ENCODE data around the gene KRTAP22-2.

The KRTAP22-2 gene

DNA sequence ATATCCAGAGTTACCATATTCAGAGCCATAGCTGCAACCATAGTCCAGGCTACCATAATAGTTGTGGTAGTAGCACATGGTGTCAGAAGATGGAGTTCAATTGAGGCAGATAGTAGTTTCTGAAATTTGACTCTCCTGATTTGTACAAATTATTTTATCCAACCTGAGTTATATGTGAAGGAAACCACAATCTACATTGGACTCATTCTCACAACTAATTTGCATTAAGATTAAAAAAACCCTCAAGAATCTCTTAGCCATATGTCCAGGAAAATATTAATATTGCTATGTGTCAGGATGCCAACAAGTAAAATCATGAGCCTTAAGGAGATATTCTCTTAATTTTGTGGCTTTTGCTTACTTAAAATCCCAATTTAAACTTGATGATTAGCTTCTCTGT, at the start of gene KRTAP22-2:
KRTAP22-2 (minus strand) TSS at position 101 of the 400 bp plus-strand sequence.
- no peak for DNase-seq (ENCODE audit: low spot score)

DNA sequence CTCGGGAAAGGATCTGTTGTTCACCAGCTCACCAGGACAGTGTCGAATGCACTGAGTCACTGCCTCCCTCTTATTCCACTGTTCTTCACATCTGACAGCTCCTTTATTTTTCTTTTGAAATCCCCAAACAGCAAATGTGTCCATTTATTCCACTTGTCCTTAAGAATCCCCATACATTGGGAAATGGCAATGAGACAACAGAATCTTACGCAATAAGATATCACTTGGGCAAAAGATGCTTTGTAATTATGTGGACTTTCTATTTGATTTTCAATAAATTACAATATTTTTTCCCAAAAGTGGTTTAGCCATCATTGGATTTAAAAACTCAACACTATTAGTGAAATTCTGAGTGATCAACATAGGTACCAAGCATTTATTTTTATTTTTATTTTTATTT, 48.5 kb upstream of the KRTAP22-2 start:
- no peak for DNase-seq (ENCODE audit: low spot score)

DNA sequence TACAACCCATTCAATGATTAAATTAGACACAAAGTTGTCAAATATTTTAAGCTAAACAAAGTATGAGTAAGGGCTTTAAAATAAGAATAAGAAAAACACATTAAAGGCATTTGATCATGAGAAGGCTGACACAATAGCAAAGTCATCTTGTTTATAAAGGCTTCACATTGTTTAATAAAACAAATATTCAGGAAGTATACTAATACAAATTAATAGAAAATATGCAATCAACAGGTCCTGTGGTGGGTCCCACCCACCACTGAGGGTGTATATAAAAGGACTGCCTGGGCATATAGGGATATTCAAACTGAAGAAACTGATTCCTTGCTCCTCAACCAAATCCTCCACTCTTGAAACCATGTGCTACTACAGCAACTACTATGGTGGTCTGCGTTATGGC, 44.7 kb upstream of the KRTAP22-2 start, which contains the start of gene KRTAP20-2:
KRTAP20-2 (plus strand) TSS at position 301 of the 400 bp plus-strand sequence; CDS start at position 359, 58 bp downstream.
- DNase-seq (ENCODE audit: low spot score) = no peak

DNA sequence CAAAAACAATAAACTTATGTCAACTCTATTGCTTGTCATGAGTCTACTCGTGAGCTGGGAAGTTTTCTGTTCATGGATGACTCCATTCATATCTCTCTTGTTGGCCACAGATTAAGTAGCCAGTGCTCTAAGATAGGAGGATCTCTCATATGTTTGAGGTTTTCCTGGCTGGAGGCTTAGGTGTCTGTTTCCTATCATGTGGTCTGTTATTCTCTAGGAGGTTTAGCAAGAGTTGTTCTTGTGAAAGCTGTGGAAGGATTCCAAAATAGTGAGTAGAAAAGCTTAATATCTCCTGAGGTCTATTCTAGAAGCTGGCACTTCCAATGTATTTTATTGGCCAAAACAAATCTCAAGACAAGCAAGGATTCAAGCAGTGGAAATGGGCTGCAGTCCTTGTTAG, 39.0 kb upstream of the KRTAP22-2 start:
- DNase-seq (ENCODE audit: low spot score) = no peak

DNA sequence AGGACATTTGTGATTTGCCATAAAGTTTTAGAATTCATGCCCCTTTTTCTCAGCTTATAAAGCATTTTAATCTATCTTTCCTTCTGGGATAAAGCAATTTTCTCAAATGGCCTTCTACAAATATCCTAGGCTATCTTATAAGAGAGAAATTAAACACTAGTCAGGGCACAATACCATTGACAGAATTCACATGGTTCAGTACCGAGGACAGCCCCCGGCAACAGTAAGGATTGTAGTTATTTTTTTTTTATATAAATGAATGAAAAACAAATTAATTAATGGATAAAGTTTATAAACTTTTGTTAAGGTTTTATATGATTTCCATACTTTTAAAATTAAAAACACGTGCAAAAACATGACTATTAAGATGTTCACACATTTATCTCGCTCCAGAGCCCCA, 37.9 kb upstream of the KRTAP22-2 start:
- no peak for DNase-seq (ENCODE audit: low spot score)

DNA sequence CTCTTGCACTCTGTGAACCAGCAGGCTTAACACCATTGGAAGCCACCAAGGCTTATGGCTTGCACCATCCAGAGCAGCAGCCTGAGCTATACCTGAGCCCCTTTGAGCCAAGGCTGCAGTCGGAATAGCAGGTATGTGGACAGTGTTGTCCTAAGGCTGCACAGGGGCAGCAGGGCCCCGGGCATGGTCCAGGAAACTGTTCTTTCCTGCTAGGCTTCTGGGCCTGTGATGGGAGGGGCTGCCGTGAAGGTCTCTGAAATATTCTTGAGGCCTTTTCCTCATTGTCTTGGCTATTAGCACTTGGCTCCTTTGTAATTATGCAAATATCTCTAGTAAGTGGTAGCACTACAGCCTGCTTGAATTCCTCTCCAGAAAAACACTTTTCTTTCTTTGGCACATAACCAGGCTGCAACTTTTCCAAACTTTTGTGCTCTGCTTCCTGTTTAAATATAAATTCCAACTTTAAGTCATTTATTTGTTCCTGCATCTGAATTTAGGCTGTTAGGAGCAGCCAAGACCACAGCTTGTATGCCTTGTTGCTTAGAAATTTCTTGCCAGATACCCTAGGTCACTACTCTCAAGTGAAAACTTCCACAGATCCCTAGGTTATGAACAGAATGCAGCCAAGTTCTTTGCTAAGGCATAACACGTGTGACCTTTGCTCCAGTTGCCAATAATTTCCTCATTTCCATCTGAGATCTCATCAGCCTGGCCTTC, 35.4 kb upstream of the KRTAP22-2 start:
- DNase-seq (ENCODE audit: low spot score) = no peak

DNA sequence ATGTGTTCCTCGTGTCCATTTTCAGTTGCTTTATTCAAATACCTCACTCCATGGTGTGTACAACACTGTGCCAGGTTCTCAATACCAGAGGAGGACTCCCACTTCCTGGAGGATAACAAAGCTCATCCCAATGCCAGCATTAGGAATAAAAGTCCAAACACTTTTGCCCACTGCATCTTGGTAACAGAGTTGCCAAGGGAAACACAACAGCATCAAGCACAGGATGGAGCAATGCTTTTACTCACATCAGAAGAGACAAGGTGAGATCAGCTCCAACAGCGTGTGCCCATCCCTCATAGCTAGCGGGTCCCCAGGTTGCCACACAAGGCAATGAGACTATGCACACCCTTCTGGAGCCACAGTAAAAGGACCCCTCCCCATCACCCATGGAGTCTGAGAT, 33.2 kb upstream of the KRTAP22-2 start:
- DNase-seq (ENCODE audit: low spot score) = no peak

DNA sequence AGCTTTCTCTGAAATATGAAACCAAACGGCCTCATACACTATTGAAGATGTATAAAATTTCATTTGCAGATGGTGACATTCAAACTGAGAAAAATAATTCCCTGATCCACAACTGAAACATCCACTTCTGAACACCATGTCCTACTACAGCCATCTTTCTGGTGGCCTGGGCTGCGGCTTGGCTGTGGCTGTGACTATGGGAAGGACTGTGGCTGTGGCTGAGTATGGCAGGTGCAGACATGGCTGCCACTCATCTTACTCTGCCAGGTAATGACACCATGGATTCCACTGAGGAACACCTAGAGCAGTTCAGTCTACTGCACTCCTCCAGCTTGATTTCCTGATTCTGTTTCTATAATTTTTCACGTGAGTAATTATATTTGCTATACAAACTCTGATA, 30.3 kb upstream of the KRTAP22-2 start, which contains the start of gene KRTAP20-4:
KRTAP20-4 (plus strand) TSS at position 106 of the 400 bp plus-strand sequence.
- DNase-seq (ENCODE audit: low spot score) = no peak

DNA sequence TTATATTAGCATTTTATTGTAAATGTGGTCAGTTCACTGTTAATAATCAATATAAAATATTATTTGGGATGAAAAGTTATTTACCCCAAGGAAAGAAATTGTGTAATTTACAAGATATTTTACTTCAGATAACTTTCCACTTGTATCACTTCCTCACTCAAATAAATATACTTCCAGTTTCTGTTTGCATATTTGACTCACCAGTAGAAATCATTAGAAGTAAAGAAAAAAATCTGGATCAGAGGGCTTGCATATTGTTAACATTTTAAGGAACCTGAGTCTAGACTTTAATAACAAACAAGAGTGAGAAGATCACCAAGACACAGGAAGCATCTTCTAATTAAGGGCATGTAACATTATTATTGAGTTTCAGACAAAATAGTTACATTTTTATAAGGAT, 29.9 kb upstream of the KRTAP22-2 start:
- DNase-seq (ENCODE audit: low spot score) = no peak

DNA sequence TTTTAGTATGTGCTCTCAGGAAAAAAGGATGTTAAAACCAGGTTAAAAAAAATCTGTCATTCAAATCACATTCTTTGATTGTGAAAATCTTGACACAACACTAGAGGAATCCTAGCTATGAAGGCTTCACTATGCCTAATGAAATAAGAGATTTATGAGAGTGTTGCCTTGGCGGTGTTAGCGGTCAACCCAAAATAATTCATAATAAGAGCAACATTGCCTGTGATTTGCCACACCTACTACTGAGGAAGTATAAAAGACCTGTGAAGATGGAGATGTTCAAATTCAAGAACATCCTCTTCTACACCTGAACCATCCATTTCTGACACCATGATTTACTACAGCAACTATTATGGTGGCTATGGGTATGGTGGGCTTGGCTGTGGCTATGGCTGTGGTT, 25.9 kb upstream of the KRTAP22-2 start, which contains the start of gene KRTAP20-1:
KRTAP20-1 (plus strand) TSS at position 301 of the 400 bp plus-strand sequence; CDS start at position 331, 30 bp downstream.
- no peak for DNase-seq (ENCODE audit: low spot score)

DNA sequence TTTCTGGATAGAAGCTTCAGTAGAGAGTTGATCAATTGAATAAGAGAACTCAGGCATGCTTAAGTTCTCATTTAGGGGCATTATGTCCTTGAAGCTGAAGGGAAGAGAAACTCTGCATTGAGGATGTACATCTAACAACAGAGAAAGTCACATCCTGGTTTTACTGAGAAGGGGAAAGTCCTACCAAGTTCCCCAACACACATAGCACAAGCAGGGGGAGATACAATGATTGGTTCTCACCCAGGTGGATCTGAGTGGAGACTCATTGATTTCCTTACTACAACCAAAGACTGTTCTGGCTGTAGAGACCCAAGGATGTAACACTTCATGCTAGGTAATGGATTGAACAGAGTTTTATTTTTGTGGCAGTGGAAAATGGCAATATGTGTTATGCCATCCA, 25.0 kb upstream of the KRTAP22-2 start:
- DNase-seq (ENCODE audit: low spot score) = no peak

DNA sequence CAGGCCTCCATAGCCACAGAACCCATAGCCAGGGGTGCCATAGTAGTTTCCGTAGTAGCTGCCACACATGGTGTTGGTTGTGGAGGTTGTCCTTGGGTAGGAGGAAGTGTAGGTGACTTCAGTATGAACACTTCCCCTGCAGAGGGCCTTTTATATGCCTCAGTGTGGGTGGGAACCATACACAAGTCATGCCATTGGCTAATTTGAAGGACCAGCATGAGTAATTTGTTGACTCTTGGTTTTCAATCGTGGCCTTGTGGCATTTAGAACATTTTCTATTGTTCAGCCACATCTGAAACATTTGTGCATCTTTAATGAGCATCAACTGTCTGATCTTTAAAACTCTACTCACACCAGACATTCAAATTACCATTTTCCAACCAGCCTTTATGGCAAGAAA, 23.6 kb upstream of the KRTAP22-2 start, which contains the start of gene KRTAP6-1:
KRTAP6-1 (minus strand) TSS at position 95 of the 400 bp plus-strand sequence; CDS start at position 69, 26 bp downstream.
- no peak for DNase-seq (ENCODE audit: low spot score)

DNA sequence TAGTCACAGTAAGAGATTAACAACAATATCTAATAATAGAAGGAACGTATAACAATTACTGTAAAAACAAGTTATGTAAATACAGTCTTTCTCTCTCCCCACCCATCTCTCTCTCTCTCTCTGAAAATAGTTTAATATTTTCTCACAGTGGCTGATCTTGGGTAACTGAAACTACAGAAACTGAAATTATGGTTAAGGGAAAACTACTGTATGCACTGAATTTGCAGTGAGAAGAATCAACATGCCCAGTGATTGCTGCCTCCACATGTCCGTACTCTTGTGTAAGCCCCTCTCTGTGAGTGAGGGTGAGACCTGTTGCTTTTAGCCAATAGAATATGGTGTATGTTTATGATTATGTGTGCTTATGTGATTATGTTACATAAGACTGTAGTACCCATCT, 21.9 kb upstream of the KRTAP22-2 start:
- no peak for DNase-seq (ENCODE audit: low spot score)

DNA sequence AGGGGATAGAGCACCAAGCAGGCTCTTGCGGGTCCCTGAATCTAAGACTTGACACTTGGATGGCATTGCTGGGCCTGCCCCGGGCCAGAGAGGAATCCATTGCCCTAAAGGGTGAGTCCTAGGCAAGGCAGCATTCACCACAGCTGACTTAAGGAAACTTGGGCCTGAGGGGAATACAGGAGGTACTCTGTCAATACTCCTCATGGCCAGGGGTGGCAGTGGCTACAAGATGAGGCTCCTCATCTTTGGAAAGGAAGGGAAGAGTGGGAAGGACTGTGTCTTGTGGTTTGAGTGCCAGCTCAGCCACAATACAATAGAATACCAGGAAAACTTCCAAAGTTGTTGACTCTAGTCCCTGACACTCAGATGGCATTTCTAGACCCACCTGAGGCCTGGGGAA, 15.8 kb upstream of the KRTAP22-2 start:
- DNase-seq (ENCODE audit: low spot score) = no peak

DNA sequence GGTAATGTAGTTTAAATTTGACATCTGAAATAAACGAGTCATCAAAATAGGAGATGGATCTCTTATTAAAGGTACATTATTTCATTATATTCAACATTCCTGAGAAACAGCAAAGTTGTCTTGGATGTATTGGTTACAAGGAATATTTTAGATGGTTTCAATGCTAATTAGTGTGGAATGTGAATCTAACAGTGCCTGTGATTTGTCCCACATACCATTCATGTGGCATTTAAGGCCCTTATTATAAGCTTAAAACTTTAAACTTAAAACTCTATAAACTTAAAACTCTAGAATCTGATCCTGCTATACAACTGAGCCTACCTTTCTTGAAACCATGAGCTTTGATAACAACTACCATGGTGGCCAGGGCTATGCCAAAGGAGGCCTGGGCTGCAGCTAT, 10.6 kb upstream of the KRTAP22-2 start, which contains the start of gene KRTAP22-1:
KRTAP22-1 (plus strand) TSS at position 301 of the 400 bp plus-strand sequence.
- no peak for DNase-seq (ENCODE audit: low spot score)

DNA sequence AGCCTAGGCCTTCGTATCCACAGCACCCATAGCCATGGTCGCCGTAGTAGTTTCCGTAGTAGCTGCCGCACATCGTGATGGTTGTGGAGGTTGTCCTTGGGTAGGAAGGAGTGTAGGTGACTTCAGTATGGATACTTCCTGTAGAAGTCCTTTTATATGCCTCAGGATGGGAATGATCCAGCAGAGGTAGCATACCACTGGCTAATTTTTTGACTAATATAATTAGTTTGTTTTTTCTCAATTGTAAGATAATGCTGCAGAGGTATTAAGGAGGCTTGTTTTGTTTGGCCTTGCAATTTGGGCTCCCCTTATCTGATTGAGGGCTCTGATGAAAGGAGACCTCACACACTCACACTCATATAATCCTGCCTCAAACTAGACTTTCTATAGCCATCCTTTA, 8.6 kb upstream of the KRTAP22-2 start, which contains the start of gene KRTAP6-2:
KRTAP6-2 (minus strand) TSS at position 101 of the 400 bp plus-strand sequence; CDS start at position 73, 28 bp downstream.
- DNase-seq (ENCODE audit: low spot score) = no peak

DNA sequence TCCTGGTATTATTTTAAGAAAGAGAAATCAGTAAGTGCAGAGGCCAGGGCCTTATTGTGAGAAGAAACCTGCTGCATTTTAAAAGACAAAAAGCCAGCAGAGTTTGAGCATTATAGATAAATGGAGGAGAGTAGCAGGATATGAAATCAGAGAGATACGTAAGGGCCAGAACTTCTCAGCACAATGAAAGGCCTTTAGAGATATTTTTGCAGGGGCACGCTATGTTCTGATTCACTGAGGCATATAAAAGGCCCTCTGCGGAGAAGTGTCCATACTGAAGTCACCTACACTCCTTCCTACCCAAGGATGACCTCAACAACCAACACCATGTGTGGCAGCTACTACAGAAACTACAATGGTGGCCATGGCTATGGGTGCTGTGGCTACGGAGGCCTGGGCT, 1.9 kb upstream of the KRTAP22-2 start, which contains the start of gene KRTAP6-3:
KRTAP6-3 (plus strand) TSS at position 301 of the 400 bp plus-strand sequence; CDS start at position 307, 6 bp downstream.
- no peak for DNase-seq (ENCODE audit: low spot score)

DNA sequence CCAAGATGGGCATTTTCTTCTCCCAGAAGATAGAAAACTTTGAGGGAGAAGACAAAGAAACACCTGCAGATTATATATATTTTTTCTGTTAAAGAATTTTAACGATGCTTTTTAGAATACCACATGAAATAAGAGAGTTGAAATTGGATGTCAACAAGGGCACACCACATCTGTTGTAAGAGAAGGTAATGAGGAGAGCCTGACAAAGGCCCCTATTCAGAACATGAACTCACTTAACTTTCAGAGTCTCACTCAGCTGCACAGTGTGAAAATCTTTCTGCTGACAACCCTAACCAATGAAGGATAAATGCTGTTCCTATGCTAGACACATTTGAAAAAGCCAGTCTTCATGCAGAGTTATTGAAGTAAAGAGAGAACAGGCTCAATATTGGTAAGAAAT, 7.3 kb downstream of the KRTAP22-2 start:
- no peak for DNase-seq (ENCODE audit: low spot score)

DNA sequence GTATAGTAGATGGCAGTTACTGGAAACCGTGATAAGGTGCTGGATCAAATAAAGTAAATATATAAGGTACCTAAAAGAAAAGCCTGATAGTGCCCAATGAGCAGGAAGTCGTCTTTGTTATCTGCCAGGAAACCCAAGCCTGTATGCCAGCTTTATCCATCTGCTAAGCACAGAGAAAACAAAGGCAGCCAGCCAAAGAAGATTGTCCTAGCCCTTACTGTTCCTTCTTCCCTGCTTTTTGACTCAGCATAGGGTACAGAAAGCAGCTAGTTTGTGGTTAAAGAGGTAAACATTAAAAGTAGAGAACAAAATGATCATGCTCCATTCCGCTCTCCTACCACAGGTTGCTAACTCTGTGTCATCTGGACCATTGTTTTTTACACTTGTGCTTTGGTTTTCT, 10.1 kb downstream of the KRTAP22-2 start:
- no peak for DNase-seq (ENCODE audit: low spot score)

DNA sequence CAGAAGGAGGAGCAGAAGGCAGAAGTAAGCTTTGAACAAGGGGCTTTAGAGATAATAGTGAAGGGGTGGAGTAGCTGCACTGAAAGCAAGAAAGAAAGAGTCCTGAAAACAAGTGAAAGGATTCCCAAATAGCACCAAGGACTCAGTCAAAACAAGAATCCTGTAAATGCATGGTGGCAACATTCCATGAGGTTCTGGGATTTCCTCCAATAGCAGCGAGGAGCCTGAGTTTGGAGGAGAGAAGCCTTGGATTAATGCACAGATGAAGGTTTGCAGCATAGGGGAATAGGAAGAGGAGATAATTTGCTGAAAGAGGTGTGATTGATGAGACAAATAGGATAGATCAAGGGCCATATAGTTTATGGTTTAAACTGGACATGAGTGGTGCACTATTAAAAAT, 10.9 kb downstream of the KRTAP22-2 start:
- no peak for DNase-seq (ENCODE audit: low spot score)

DNA sequence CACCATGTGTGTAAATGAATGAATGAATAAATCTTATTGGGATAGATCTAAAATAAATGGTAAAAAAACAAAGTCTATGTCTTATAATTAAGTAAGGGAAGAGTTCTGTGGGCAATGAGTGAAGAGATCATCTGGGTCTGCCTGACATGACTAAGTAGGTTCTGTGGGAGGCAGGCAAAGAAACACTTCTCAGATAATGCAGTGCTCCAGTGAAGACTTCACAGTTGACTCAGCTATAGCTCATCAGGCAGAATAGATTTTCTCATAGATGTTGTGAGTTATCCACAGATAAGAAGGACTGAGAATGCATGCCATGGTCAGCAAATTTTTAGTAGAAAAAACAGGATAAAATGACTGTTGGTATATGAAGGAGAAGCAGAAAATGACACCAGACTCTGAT, 12.4 kb downstream of the KRTAP22-2 start:
- no peak for DNase-seq (ENCODE audit: low spot score)

DNA sequence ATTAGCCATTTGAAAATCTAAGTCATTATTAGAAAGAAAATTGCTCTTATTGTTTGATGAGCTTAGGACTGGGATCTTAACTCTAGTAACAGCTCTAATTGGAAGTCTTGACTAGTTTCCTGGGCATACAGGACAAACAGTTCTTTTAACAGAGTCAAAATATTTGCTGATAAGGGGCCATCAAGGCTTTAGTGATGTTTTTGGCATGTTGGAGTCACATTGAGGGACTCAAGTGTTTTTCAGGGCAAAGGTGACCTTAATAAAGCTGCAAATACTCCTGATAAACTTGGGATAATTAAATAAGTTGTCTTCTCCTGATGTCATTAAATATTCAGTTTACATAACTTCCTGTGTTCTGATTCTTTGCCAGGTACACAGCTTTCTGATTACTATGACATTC, 22.6 kb downstream of the KRTAP22-2 start:
- no peak for DNase-seq (ENCODE audit: low spot score)

DNA sequence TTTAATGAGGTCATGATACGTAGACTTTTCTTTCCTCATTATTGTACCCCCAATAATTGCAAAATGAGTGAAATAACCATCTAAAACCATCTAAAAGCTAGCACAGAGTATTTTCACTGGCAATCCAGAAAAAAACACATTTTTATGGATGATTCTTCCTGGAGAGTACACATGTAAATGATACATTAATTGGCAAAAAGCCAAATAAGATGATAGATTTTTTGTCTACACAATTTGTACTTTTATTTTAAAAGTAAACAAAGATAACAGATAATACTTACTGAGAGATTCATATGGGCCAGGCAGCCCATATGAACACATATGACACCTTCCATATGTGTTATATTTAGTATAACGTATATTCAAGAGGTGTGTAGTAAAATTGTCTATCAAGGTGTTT, 26.6 kb downstream of the KRTAP22-2 start:
- DNase-seq (ENCODE audit: low spot score) = no peak

Measured in AG20443 (cell line).